SIG-M5 (cell line): ENCODE results near the gene PIGQ.

Experiments used
- DNase-seq: peaks from one replicate; lab custom pipeline; 2025; lab: John Stamatoyannopoulos, UW

The PIGQ gene

DNA sequence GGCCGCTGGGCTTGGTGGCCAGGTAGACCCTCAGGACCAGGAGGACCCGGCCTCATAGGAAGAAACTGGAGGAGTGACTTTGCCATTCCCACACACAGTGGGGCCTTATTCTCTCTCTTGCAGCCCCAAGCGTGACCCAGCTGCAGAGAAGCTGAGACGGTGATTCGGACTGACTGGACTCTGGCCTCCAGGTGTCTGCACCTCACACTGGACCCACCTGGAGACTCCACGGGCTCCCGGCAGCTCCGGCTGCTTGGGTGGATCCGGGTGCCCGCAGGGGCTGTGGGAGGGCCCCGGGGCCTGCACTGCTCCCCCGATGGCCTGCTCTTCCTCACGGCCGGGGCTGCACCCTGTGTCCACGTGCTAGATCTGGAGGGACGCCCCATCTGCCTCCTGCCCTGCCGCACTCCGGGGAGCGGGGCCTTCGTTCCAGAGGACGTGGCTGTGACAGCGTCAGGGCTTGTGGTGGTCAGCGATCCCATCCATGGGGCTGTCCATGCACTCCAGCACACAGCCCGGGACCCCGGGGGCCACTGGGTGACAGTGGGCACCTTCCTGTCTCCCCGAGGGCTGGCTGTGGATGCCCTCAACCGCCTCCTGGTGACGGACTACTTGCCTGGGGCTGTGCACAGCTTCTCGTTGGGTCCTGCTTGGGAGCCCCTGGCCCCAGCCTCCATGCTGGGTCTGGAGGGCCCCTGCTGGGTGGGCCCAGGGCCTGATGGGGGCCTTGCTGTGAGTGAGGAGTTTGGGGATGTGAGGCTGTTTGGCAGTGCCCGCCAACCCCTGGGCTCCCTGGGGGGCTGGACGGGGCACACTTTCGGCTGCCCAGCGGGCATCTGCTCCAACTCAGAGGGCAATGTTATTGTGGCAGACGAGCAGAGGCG is 2.2 kb upstream of the PIGQ start:
- no peak for DNase-seq

DNA sequence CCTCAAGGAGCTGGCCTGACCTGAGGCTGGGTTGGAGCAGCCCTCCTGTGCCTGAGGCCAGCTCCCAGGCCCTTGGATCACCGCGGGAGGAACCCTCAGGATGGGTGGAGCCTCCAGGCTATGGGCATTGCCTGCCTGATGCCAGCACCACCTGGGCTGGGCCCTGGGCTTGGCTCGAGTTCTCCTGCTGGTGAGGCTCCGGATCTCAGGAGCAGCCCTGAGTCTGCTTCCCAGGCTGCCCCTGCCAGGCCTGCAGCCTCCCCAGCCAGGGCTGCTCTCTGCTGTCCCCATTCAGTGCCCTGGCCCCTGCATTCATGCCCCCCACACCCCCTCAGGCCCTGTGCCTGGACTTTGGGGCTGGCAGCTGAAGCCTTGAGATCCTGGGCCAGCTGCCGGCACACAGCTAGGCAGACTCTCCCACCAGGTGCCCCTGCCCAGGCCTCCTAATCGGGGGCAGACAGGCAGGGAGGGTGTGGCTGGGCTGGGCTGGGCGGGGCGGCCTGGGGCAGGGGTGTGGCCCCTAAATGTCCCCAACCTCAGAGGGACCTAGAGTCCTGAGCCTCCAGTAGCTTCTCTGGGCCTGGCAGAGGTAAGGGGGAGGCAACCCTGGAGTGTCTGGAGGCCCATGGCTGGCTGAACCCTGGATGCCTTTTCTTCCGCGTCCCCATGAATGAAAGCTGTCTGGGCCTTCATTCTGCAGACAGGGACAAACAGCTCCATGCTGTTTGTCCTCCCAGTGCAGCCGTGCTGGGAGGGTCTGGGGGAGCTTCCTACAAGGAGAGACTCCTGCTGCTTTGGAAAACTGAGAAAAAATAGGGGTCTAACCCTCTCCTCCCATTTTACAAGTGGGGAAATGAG is 1.1 kb upstream of the PIGQ start:
- no peak for DNase-seq

DNA sequence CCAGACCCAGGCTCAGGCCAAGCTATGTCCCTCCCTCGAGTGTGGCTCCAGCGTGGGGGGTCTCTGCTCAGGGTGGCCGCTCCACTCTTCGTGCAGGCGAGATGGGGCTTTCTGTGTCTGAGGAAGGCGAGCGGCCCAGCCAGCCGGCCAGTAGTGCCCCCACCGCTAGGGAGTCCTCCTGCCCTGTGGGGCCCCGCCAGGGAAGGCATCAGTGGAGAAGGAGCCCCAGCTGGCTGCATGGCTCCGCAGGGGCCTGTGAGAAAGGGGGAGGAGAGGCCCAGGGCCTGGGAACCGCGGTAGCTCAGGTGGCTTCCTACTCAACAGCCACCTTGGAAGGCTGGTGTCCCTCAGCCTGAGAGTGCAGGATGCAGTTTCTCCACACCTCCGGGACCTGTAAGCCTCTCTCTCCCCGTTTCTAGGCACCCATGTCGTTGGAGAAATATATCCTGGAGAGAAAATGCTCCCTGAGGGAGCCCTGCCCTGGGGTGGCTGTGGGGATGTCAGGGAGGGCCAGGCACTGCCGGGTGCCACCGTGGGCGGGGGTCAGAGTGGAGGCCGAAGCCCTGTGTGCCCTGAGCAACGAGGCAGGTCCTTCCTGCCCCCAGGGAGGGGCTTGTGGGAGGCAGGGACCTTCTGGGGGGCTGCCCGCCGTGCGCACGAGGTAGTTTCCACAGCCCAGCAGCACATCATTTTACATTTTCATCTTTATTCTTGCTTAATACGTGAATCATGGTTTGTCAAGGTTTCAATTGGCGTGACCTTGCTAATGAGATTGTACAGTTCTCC is 3.3 kb downstream of the PIGQ start:
- DNase-seq = no peak

GRCh38 chr16:574021-574760 is 4.4 kb downstream of the PIGQ start:
- no peak for DNase-seq

- DNase-seq = no peak
Observed at GRCh38 chr16:575354-576196, 5.8 kb downstream of the PIGQ start.

GRCh38 chr16:576197-576822 is 6.5 kb downstream of the PIGQ start:
- DNase-seq = no peak

DNA sequence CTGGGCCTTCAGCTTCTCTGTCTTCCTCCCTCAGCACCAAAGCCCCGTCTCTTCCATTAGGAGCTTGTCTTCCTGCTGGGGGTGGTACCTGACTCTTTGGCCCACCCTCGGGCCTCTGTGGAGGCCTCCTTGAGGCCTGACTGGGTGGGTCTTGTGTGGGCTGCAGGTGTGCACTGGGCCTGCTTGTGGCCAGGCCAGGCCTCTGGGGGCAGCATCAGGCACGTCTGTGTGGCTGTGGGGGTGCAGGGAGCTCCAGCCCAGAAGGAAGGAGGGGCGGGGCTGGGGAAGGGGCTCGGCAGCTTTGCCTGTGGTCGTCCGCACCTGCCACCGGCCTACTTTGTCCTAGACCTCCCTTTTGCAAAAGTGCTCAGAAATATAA is 7.0 kb downstream of the PIGQ start:
- DNase-seq = no peak

DNA sequence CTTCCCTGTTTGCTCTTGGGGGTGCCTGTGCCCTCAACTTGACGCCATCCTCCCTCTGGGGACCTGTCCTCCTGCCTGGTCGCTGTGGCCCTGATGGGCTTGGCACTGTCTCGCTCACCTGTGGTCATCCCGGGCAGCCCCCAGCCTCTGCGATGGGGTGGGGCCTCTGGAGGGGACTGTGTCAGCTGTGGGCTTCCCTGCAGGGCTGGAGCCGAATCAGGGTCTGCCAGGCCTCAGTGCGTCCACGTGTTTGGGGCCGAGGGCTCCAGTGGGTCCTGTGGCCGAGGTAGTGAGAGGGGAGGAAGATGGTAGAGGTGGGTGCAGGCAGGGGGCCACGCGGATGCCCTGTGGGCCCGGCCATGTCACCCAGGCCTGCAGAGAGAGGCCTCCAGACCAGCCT is 8.0 kb downstream of the PIGQ start:
- DNase-seq = no peak

- no peak for DNase-seq
Observed at GRCh38 chr16:578232-578869, 8.6 kb downstream of the PIGQ start.

- DNase-seq = no peak
Observed at GRCh38 chr16:578870-579405, 9.2 kb downstream of the PIGQ start.

DNA sequence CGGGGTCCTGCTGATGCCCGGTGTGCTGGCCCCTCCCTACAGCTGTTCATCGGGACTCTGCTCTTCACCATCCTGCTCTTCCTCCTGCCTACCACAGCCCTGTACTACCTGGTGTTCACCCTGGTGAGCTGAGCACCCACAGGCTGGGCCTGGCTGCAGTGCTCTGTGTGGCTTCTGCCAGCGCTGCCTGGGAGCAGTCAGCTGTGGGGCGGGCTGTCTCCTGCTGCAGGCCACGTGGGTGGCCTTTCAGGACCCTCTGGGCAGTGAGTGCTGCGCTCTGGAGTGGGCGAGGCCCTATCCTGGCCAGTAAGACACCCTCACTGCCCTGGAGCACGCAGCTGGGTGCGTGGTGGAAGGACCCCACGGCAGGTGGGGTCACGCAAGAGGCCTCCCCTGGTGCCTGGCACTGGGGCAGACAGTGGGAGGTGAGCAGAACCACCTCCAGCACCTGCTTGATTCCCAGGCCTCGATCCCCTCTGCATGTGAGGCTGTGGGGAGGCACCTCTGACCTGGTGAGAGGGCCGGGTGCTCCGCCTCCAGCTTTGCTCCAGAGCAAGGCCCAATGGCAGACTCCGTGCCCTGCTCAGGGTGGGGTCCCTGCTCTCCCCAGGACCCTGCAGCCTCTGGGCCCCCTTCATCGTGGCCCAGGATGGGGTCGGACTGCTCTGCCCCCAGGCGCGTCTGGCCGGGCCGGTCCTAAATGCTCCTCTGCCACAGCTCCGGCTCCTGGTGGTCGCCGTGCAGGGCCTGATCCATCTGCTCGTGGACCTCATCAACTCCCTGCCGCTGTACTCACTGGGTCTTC is 10.6 kb downstream of the PIGQ start:
- DNase-seq = no peak

- DNase-seq = no peak
Observed at GRCh38 chr16:580946-581498, 11.3 kb downstream of the PIGQ start.

- no peak for DNase-seq
Observed at GRCh38 chr16:582218-582613, 12.4 kb downstream of the PIGQ start.

DNA sequence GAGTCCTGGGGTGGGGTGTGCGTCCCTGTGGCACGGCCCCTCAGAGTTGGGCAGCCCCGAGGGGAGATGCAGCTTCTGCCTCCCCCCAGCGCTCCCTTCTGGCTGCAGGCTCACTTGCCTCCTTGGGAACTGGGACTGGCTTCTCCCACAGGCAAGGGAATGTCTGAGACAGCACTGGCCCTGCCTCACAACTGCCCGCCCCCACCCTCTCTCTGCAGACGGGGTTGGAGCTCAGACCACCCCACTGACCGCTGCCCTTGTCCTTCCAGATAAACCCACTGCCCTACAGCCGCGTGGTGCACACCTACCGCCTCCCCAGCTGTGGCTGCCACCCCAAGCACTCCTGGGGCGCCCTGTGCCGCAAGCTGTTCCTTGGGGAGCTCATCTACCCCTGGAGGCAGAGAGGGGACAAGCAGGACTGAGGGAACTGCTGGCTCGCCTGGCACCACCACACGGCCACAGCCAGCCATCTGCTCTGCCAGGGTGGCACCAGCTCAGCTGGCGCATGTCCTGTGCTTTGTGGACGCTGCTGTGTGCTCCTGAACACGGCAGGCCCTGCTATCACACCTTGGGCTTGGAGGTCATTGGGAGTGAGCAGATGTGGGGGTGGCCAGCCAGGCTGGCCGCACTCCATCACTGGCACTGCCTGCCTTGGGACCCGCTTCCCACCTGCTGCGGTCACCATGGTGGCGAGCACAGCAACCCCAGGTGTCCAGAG is 13.0 kb downstream of the PIGQ start:
- DNase-seq = no peak

DNA sequence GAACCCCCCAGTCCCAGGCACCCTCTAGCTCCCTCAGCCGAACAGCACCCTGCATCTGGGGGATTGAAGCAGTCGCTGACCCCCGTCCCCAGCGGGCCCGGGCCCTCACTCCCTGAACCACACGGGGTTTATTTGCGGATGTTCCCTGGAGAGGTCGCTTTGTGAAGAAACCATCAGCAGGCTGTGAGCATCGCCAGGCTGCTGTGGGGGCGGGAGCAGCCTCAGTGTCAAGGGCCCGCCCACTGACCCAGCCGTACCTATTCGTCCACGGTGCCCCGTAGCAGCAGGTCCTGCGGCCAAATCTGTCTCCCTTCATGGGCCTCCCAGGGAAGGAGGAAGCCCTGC is 13.7 kb downstream of the PIGQ start:
- no peak for DNase-seq

DNA sequence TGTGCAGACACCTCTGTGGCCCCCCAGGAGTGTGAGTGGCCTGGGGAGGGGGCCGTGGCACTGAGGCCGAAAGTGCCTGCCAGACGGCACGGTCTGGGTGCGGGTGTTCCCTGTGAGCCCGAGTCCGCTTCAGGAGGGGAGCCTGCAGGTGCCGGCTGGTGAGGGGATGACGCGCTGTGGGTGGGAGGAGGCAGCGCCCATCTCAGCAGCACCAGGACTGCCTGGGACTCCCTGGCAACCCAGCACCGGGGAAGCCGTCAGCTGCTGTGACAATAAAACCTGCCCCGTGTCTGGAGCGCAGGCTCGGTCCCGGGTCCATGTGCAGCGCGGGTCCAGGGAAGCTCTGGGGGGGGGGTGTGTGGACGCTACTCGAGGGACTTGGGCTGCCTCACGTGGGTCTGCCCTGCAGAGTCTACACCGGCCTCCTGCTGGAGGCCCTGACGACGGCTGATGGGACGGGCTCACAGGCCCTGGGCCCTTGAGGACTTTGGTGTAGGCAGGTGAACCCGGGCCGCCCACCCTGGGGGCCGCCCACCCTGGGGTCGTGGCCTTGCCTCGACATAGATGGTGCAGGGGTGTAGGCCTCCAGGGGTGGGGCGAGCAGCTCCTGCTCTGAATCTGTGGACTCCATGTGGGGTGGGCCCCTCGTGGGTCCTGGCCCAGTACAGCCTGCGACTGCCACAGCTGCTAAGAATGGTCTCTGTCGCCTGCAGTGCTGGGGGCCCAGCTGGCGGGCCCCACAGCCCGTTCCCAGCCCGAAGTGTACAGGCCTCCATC is 14.2 kb downstream of the PIGQ start:
- no peak for DNase-seq

GRCh38 chr16:585351-585750 is 15.6 kb downstream of the PIGQ start:
- no peak for DNase-seq
